Activated naive CD8-positive, alpha-beta T cell treated with anti-CD3 and anti-CD28 coated beads, Interleukin-2, amount 10 ng/mL, durations not matched to agents 7 days and 5 days (primary cell): ENCODE data around the gene IKZF3. TPM values are rescaled to one million over a fixed set of nuclear protein-coding genes. Genes with fewer than 3 reads are reported as not detected.
"Not testable (repeated sequence)": the region's sequence is repeated elsewhere in the genome, so short reads cannot be mapped to it uniquely, and the experiment has no call there.

Experiments used
- ATAC-seq: fragments of 150-1000 bp; cut with Tn5 transposase; one replicate; pipeline ENCODE4 v1.10.0; 2021; ENCODE audit warnings: low read depth, moderate library complexity
- POLR2A ChIA-PET: fragments of 350-600 bp; sonication (Branson Sonifier 250); formaldehyde crosslinking; loops from one replicate; lab custom pipeline; 2021; ENCODE audit warnings: antibody characterized with exemption; lab: Charles Lee
- DNase-seq: peaks from one replicate; pipeline ENCODE4 v3.0.0; 2021
- H3K27ac Mint-ChIP-seq: one replicate; pipeline ENCODE4 v1.8.0; 2022; ENCODE audit warnings: mild to moderate bottlenecking, mixed read lengths
- H3K27me3 Mint-ChIP-seq: one replicate; pipeline ENCODE4 v1.8.0; 2022; ENCODE audit warnings: mild to moderate bottlenecking, moderate library complexity, mixed read lengths
- H3K36me3 Mint-ChIP-seq: one replicate; pipeline ENCODE4 v1.8.0; 2021; ENCODE audit warnings: mild to moderate bottlenecking, mixed read lengths
- H3K4me1 Mint-ChIP-seq: one replicate; pipeline ENCODE4 v1.8.0; 2021; ENCODE audit warnings: mixed read lengths
- H3K4me3 Mint-ChIP-seq: one replicate; pipeline ENCODE4 v1.8.0; 2022; ENCODE audit warnings: mild to moderate bottlenecking, moderate library complexity, mixed read lengths
- H3K9me3 Mint-ChIP-seq: one replicate; pipeline ENCODE4 v1.8.0; 2021; ENCODE audit warnings: mixed read lengths
- total RNA-seq, 2 experiments: library from RNA; stranded (reverse); gene quantifications; one replicate each; pipeline ENCODE4 v1.2.3, GENCODE V29; 2021

IKZF3 gene
- total RNA-seq, 2 experiments from 2014 or later = 78.5 to 83.5 TPM

GRCh38 chr17:39752241-39752881, 111.8 kb downstream of the IKZF3 start:
- ATAC-seq (no peak), DNase-seq (peak; percentile 8)
- peak overlapping the region; percentile 76 for H3K4me3 Mint-ChIP-seq
- peaks cover 30% of the 10 kb centered on the region for H3K4me1 Mint-ChIP-seq
- H3K36me3 Mint-ChIP-seq = peaks cover 2% of the 10 kb centered on the region
- POLR2A ChIA-PET = interaction anchor here (0.6 to 1.8 kb wide), 5 partner anchors 18 to 228 kb away, joined by 3 to 5 read pairs (median 3); partner anchors contain the start of gene PSMD3
- H3K27ac Mint-ChIP-seq = peak overlapping the region; percentile 83
- no peaks in the 10 kb centered on the region for H3K9me3 Mint-ChIP-seq
- no peaks in the 10 kb centered on the region for H3K27me3 Mint-ChIP-seq

- Mint-ChIP-seq H3K4me3 (no peak overlapping the region), H3K36me3 (peaks cover 2% of the 10 kb centered on the region), H3K4me1 (peaks cover 25% of the 10 kb centered on the region), H3K27me3 (no peaks in the 10 kb centered on the region), H3K27ac (no peak overlapping the region), H3K9me3 (no peaks in the 10 kb centered on the region)
- POLR2A ChIA-PET = interaction anchor here (0.6 kb wide), 1 partner anchor 17 kb away, joined by 3 read pairs; no protein-coding TSS in a partner anchor
- no peak for ATAC-seq
- peak; percentile 23 for DNase-seq
Observed at GRCh38 chr17:39751637-39752036, 112.5 kb downstream of the IKZF3 start.

- H3K4me3 Mint-ChIP-seq = no peak overlapping the region
- H3K27ac Mint-ChIP-seq = no peak overlapping the region
- H3K9me3 Mint-ChIP-seq = no peaks in the 10 kb centered on the region
- POLR2A ChIA-PET = no interaction called here
- H3K27me3 Mint-ChIP-seq = no peaks in the 10 kb centered on the region
- no peak for DNase-seq
- no peak for ATAC-seq
- peaks cover 22% of the 10 kb centered on the region for H3K4me1 Mint-ChIP-seq
- peaks cover 2% of the 10 kb centered on the region for H3K36me3 Mint-ChIP-seq
Observed at GRCh38 chr17:39751016-39751543, 113.0 kb downstream of the IKZF3 start.

GRCh38 chr17:39750131-39751015, 113.7 kb downstream of the IKZF3 start:
- H3K9me3 Mint-ChIP-seq = no peaks in the 10 kb centered on the region
- H3K4me3 Mint-ChIP-seq = no peak overlapping the region
- ATAC-seq = no peak
- H3K36me3 Mint-ChIP-seq = peaks cover 2% of the 10 kb centered on the region
- H3K27me3 Mint-ChIP-seq = no peaks in the 10 kb centered on the region
- H3K27ac Mint-ChIP-seq = no peak overlapping the region
- peak; percentile 29 for DNase-seq
- peaks cover 16% of the 10 kb centered on the region for H3K4me1 Mint-ChIP-seq
- POLR2A ChIA-PET = no interaction called here

GRCh38 chr17:39748444-39749034, 115.6 kb downstream of the IKZF3 start:
- H3K27ac Mint-ChIP-seq, ATAC-seq, DNase-seq, H3K36me3 Mint-ChIP-seq, H3K9me3 Mint-ChIP-seq, H3K27me3 Mint-ChIP-seq, H3K4me3 Mint-ChIP-seq, POLR2A ChIA-PET: not testable (repeated sequence)
- peaks cover 12% of the 10 kb centered on the region for H3K4me1 Mint-ChIP-seq

GRCh38 chr17:39747745-39748144, 116.4 kb downstream of the IKZF3 start:
- Mint-ChIP-seq H3K27me3 (no peaks in the 10 kb centered on the region), H3K9me3 (no peaks in the 10 kb centered on the region), H3K27ac (no peak overlapping the region), H3K36me3 (no peaks in the 10 kb centered on the region), H3K4me3 (no peak overlapping the region), H3K4me1 (peaks cover 5% of the 10 kb centered on the region)
- DNase-seq = no peak
- ATAC-seq = no peak
- POLR2A ChIA-PET = no interaction called here

DNA sequence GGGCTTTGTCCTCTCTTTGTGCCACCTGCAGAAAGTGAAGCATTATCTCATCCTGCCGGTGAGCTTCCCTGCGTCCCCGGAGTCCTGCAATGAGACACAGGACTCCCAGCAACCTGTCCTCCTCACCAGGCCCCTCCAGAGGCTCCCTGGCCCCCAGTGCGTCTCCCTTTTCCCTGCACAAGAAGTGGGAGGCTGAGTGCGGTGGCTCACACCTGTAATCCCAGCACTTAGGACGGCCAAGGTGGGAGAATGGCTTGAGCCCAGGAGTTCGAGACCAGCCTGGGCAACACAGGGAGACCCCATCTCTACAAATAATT, 118.0 kb downstream of the IKZF3 start:
- H3K4me1 Mint-ChIP-seq = peaks cover 2% of the 10 kb centered on the region
- no peak overlapping the region for H3K4me3 Mint-ChIP-seq
- no peaks in the 10 kb centered on the region for H3K36me3 Mint-ChIP-seq
- no peaks in the 10 kb centered on the region for H3K27me3 Mint-ChIP-seq
- H3K27ac Mint-ChIP-seq = no peak overlapping the region
- no peaks in the 10 kb centered on the region for H3K9me3 Mint-ChIP-seq
- POLR2A ChIA-PET = no interaction called here
- no peak for ATAC-seq
- no peak for DNase-seq

- DNase-seq (no peak), ATAC-seq (no peak)
- H3K9me3 Mint-ChIP-seq = no peaks in the 10 kb centered on the region
- H3K27me3 Mint-ChIP-seq = no peaks in the 10 kb centered on the region
- H3K27ac Mint-ChIP-seq = no peak overlapping the region
- H3K4me1 Mint-ChIP-seq = peaks cover 5% of the 10 kb centered on the region
- POLR2A ChIA-PET = no interaction called here
- no peaks in the 10 kb centered on the region for H3K36me3 Mint-ChIP-seq
- H3K4me3 Mint-ChIP-seq = no peak overlapping the region
Observed at GRCh38 chr17:39745335-39746144, 118.6 kb downstream of the IKZF3 start.

GRCh38 chr17:39744836-39745215, 119.3 kb downstream of the IKZF3 start:
- Mint-ChIP-seq H3K9me3 (no peaks in the 10 kb centered on the region), H3K27ac (no peak overlapping the region), H3K4me3 (no peak overlapping the region), H3K27me3 (no peaks in the 10 kb centered on the region), H3K36me3 (no peaks in the 10 kb centered on the region), H3K4me1 (peaks cover 11% of the 10 kb centered on the region)
- POLR2A ChIA-PET = no interaction called here
- no peak for ATAC-seq
- no peak for DNase-seq

DNA sequence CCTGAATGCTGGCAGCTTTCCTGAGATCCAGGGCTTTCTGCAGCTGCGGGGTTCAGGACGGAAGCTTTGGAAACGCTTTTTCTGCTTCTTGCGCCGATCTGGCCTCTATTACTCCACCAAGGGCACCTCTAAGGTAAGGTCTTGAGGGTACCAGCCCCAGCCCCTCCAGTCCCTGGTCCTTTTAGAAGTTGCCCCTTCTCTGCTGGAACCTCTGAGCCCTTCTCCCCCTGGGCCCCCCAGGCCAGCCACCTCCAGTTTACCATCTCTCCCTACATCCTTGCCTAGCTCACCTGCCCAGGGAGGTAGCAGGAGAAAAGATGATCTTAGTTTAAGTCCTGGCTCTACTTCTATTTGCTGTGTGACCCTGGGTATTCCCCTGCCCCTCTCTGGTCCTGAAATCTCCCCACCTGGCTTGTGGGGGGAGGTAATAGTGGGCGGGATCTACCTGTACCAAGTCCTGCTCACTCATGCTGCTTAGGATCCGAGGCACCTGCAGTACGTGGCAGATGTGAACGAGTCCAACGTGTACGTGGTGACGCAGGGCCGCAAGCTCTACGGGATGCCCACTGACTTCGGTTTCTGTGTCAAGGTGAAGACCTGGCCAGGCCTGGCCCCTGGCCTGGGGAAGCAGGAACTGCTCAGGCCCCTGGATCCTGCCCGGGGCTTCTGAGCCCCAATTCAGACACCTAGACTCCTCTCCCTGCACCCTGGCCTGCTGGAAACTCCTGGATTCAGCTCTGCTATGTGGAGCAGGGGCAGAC, 119.9 kb downstream of the IKZF3 start:
- no peak overlapping the region for H3K4me3 Mint-ChIP-seq
- POLR2A ChIA-PET = interaction anchor here (0.6 kb wide), 1 partner anchor 113 kb away, joined by 4 read pairs; no protein-coding TSS in a partner anchor
- no peaks in the 10 kb centered on the region for H3K27me3 Mint-ChIP-seq
- DNase-seq = no peak
- no peaks in the 10 kb centered on the region for H3K9me3 Mint-ChIP-seq
- H3K36me3 Mint-ChIP-seq = no peaks in the 10 kb centered on the region
- H3K4me1 Mint-ChIP-seq = peaks cover 11% of the 10 kb centered on the region
- no peak for ATAC-seq
- no peak overlapping the region for H3K27ac Mint-ChIP-seq

DNA sequence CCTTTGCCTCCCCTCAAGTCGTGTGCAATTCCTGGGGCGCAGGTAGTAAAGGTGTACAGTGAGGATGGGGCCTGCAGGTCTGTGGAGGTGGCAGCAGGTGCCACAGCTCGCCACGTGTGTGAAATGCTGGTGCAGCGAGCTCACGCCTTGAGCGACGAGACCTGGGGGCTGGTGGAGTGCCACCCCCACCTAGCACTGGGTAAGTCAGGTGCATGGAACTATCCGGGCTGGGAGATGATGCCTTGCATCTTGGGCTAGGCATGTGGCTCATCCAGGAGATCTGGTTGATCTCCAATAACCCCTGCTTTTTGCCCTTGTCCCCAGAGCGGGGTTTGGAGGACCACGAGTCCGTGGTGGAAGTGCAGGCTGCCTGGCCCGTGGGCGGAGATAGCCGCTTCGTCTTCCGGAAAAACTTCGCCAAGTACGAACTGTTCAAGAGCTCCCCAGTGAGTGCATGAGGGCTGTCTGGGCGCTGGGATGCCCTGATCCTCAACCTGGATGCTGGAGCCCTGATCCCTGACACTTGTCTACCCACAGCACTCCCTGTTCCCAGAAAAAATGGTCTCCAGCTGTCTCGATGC, 121.2 kb downstream of the IKZF3 start:
- ATAC-seq = no peak
- no peak overlapping the region for H3K27ac Mint-ChIP-seq

More for the DNA sequence above, 121.2 kb downstream of the IKZF3 start:
- Mint-ChIP-seq H3K27me3 (peaks cover 5% of the 10 kb centered on the region), H3K4me3 (no peak overlapping the region), H3K4me1 (peaks cover 17% of the 10 kb centered on the region), H3K36me3 (no peaks in the 10 kb centered on the region), H3K9me3 (no peaks in the 10 kb centered on the region)
- DNase-seq = no peak
- POLR2A ChIA-PET = no interaction called here
